HCT116 (cell line): ENCODE results near the gene METTL25B. TPM values are rescaled to one million over a fixed set of nuclear protein-coding genes. Genes with fewer than 3 reads are reported as not detected.

ENCODE experiments used
- ATAC-seq: fragments of 200-7000 bp; cut with Tn5 transposase; 2 replicates; pipeline ENCODE4 v1.9.1; 2020; ENCODE audit warnings: mild to moderate bottlenecking, moderate library complexity
- BruUV-seq: library from RNA; stranded (reverse); fragments of 400-500 nt; replicated peaks from 2 replicates; lab custom pipeline; 2021; lab: Mats Ljungman, UMichigan
- CTCF ChIA-PET: fragments of 300-600 bp; sonication (Branson Sonifier 250); formaldehyde crosslinking; loops from one replicate; lab custom pipeline; 2021; ENCODE audit warnings: antibody characterized with exemption; lab: Charles Lee
- POLR2A ChIA-PET: fragments of 300-600, 350-600 bp; sonication (Branson Sonifier 250); formaldehyde crosslinking; loops from one replicate; lab custom pipeline; 2021; ENCODE audit warnings: antibody characterized with exemption; lab: Charles Lee
- RAD21 ChIA-PET, 2 experiments: fragments of 300-600 bp; sonication (Branson Sonifier 250); formaldehyde crosslinking; loops; one replicate each; lab custom pipeline; 2023; ENCODE audit warnings: low total read pairs in 2 of 2; ENCODE audit not compliant: uncharacterized antibody in 2 of 2, unreplicated experiment in 2 of 2, low non-redundant PET in 1 of 2; lab: Charles Lee
- DNase-seq: peaks from one replicate; pipeline ENCODE4 v3.0.0-alpha.2; 2010; ENCODE audit warnings: low read depth, low spot score
- H2AFZ ChIP-seq: fragments of 200-600 bp; shearing (Covaris generic), sonication (generic); 2 replicates; pipeline ENCODE4 v1.6.1; 2017; ENCODE audit warnings: low read depth, mixed run types, mixed read lengths, antibody characterized with exemption, low read length; ENCODE audit not compliant: poor library complexity, severe bottlenecking
- H3K27ac ChIP-seq: 2 replicates; pipeline ENCODE4 v1.5.1; 2012; ENCODE audit warnings: low read depth, low read length
- H3K27me3 ChIP-seq: fragments of 200-600 bp; sonication (generic); 2 replicates; pipeline ENCODE4 v1.6.1; 2016; ENCODE audit warnings: mixed run types, low read length, mixed read lengths; ENCODE audit not compliant: insufficient read depth
- H3K36me3 ChIP-seq, 2 experiments: fragments of 200-500 bp in 1 of 2; fragments of 200-600 bp in 1 of 2; sonication (Bioruptor generic) in 1 of 2; sonication (generic) in 1 of 2; 2 replicates each; pipeline versions ENCODE4 v1.5.1 to v1.6.1; 2014 to 2016; ENCODE audit warnings: low read length in 2 of 2, inconsistent platforms in 1 of 2, mixed read lengths in 1 of 2, mixed run types in 1 of 2; ENCODE audit not compliant: insufficient read depth in 2 of 2, control insufficient read depth in 1 of 2
- H3K4me1 ChIP-seq, 2 experiments: fragments of 200-600 bp in 1 of 2; sonication (generic) in 1 of 2; 2 replicates each; pipeline versions ENCODE4 v1.5.1 to v1.6.1; 2012 to 2017; ENCODE audit warnings: low read length in 2 of 2, inconsistent platforms in 1 of 2, mild to moderate bottlenecking in 1 of 2, mixed read lengths in 1 of 2, mixed run types in 1 of 2, moderate library complexity in 1 of 2; ENCODE audit not compliant: insufficient read depth in 2 of 2, control insufficient read depth in 1 of 2
- H3K4me2 ChIP-seq: fragments of 200-600 bp; sonication (generic); 2 replicates; pipeline ENCODE4 v1.6.1; 2017; ENCODE audit warnings: mixed run types, low read length, mixed read lengths
- H3K4me3 ChIP-seq, 2 experiments: fragments of 200-600 bp in 1 of 2; sonication (generic) in 1 of 2; replicated peaks in 1 of 2; 2 replicates each; pipeline ENCODE4 v1.5.1; 2011 to 2016; ENCODE audit warnings: low read length in 2 of 2, control low read depth in 1 of 2, low read depth in 1 of 2, mild to moderate bottlenecking in 1 of 2, mixed read lengths in 1 of 2, mixed run types in 1 of 2
- H3K79me2 ChIP-seq: fragments of 200-600 bp; sonication (generic); 2 replicates; pipeline ENCODE4 v1.6.1; 2017; ENCODE audit warnings: mild to moderate bottlenecking, mixed run types, low read length, moderate library complexity, mixed read lengths; ENCODE audit not compliant: insufficient read depth
- H3K9ac ChIP-seq: fragments of 200-600 bp; sonication (generic); 2 replicates; pipeline ENCODE4 v1.6.1; 2016; ENCODE audit warnings: low read length, mixed read lengths
- H3K9me2 ChIP-seq: fragments of 200-600 bp; sonication (generic), shearing (Covaris generic); 2 replicates; pipeline ENCODE4 v1.6.1; 2017; ENCODE audit warnings: mixed run types, mild to moderate bottlenecking, moderate library complexity; ENCODE audit not compliant: insufficient read depth
- H3K9me3 ChIP-seq, 2 experiments: fragments of 200-500 bp in 1 of 2; fragments of 200-600 bp in 1 of 2; sonication (Bioruptor generic) in 1 of 2; sonication (generic) in 1 of 2; 2 replicates each; pipeline ENCODE4 v1.6.1; 2014 to 2017; ENCODE audit warnings: low read length in 2 of 2, mixed read lengths in 2 of 2, inconsistent platforms in 1 of 2, low read depth in 1 of 2, mild to moderate bottlenecking in 1 of 2, mixed run types in 1 of 2, moderate library complexity in 1 of 2; ENCODE audit not compliant: control insufficient read depth in 1 of 2, insufficient read depth in 1 of 2
- H4K20me1 ChIP-seq: fragments of 200-600 bp; sonication (generic), shearing (Covaris generic); 2 replicates; pipeline ENCODE4 v1.6.1; 2017; ENCODE audit warnings: mixed run types, mild to moderate bottlenecking, moderate library complexity; ENCODE audit not compliant: insufficient read depth
- CBX3 ChIP-seq: IDR thresholded peaks from 2 replicates; pipeline ENCODE4 v1.6.1; 2012; ENCODE audit warnings: low read depth
- EGR1 ChIP-seq: IDR thresholded peaks from 2 replicates; pipeline ENCODE4 v1.6.1; 2012; ENCODE audit warnings: low read depth
- EZH2phosphoT487 ChIP-seq: fragments of 200-600 bp; IDR thresholded peaks from 2 replicates; pipeline ENCODE4 v1.6.1; 2018; ENCODE audit warnings: antibody characterized with exemption, borderline replicate concordance
- FOSL1 ChIP-seq: IDR thresholded peaks from 2 replicates; pipeline ENCODE4 v1.6.1; 2012; ENCODE audit warnings: low read depth
- POLR2A ChIP-seq: IDR thresholded peaks from 2 replicates; pipeline ENCODE4 v1.7.0; 2011; ENCODE audit warnings: borderline replicate concordance; ENCODE audit not compliant: insufficient read depth, insufficient read length; ENCODE audit errors: extremely low read depth
- POLR2AphosphoS5 ChIP-seq: IDR thresholded peaks from 2 replicates; pipeline ENCODE4 v1.6.1; 2011; ENCODE audit warnings: mild to moderate bottlenecking, low read depth, low read length, moderate library complexity
- REST ChIP-seq: IDR thresholded peaks from 2 replicates; pipeline ENCODE4 v1.6.1; 2012; ENCODE audit warnings: low read depth
- SRF ChIP-seq: IDR thresholded peaks from 2 replicates; pipeline ENCODE4 v1.6.1; 2012; ENCODE audit warnings: low read depth
- TCF7L2 ChIP-seq: IDR thresholded peaks from 2 replicates; pipeline ENCODE4 v1.7.0; 2011; ENCODE audit warnings: borderline replicate concordance, inconsistent platforms; ENCODE audit not compliant: insufficient read depth, insufficient read length; ENCODE audit errors: extremely low read depth
- YY1 ChIP-seq: IDR thresholded peaks from 2 replicates; pipeline ENCODE4 v1.6.1; 2011; ENCODE audit warnings: low read length, low read depth, moderate library complexity, mild to moderate bottlenecking; ENCODE audit not compliant: insufficient replicate concordance; ENCODE audit errors: extremely low read depth
- ZFX ChIP-seq: fragments of 450-650 bp; IDR thresholded peaks from 2 replicates; pipeline ENCODE4 v1.6.1; 2017
- ZNF274 ChIP-seq: fragments of 200-500 bp; sonication (Bioruptor generic); IDR thresholded peaks from 2 replicates; pipeline ENCODE4 v1.6.1; 2014; ENCODE audit warnings: mild to moderate bottlenecking, low read depth, low read length, inconsistent platforms
- intact Hi-C: fragments of 100-400 bp; cut with micrococcal nuclease; formaldehyde crosslinking; loops from 2 replicates; pipeline ENCODE4 v1.10.0; 2022
- total RNA-seq: library from RNA; stranded (reverse); gene quantifications from one replicate; pipeline ENCODE4 v1.2.1, GENCODE V29; 2021; ENCODE audit not compliant: unreplicated experiment
- TF ChIP-seq, protein P1 (sequence below): IDR thresholded peaks from 2 replicates; pipeline ENCODE4 v1.6.1; 2012
- TF ChIP-seq, protein P2 (sequence below): IDR thresholded peaks from 2 replicates; pipeline ENCODE4 v1.6.1; 2012

Gene METTL25B
- total RNA-seq, 1 experiment from 2014 or later = 36.5 TPM

DNA sequence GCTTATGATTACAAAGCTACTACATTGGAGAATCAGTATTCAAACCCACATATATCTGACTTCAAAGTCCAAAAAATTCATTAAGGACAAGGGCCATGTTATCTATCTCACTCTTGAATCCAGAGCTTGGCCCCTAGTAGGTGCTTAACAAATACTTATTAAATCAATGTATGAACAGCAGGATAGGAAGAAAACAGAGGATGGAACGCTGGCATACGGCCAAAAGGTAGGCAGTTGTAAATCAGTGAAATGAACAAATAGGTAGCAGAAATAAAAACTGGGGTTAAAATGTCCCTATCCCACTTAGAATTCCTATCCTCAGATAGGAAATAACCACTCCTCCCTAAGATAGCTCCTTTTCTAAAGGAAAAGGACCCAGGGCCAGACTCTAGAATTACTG lies 10.6 kb downstream of the METTL25B start:
- CTCF ChIA-PET = interaction anchor here (1.1 to 1.3 kb wide), 2 partner anchors 12 to 49 kb away, joined by 4 to 5 read pairs; no protein-coding TSS in a partner anchor
- no peaks in the 10 kb centered on the region for H3K9me2 ChIP-seq
- BruUV-seq = no TSS peak
- H3K4me3 ChIP-seq = no peak overlapping the region
- POLR2A ChIA-PET = interaction anchor here (1.2 kb wide), 1 partner anchor 10 kb away, joined by 3 read pairs; the partner anchor contains the start of genes ISG20L2 and METTL25B
- peaks cover 20 to 27% of the 10 kb centered on the region in 2 experiments; a peak in 3 of 4 replicates for H3K36me3 ChIP-seq
- H3K4me1 ChIP-seq = peaks cover 11 to 16% of the 10 kb centered on the region in 2 experiments
- H3K9ac ChIP-seq = no peak overlapping the region
- peaks cover 35% of the 10 kb centered on the region for H3K79me2 ChIP-seq
- no peak overlapping the region for H3K4me2 ChIP-seq
- intact Hi-C loops = no loop called here
- DNase-seq (no peak), ATAC-seq (no peak)
- RAD21 ChIA-PET = no interaction called here
- H3K9me3 ChIP-seq = no peaks in the 10 kb centered on the region
- TF ChIP-seq SRF = no peak
- no peak for TF ChIP-seq EZH2phosphoT487
- TF ChIP-seq EGR1 = no peak
- TF ChIP-seq YY1 = no peak
- no peak for TF ChIP-seq ZFX
- no peak for TF ChIP-seq FOSL1
- no peak for TF ChIP-seq TCF7L2
- TF ChIP-seq, protein P1, sequence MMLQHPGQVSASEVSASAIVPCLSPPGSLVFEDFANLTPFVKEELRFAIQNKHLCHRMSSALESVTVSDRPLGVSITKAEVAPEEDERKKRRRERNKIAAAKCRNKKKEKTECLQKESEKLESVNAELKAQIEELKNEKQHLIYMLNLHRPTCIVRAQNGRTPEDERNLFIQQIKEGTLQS = no peak
- no peak for TF ChIP-seq CBX3
- TF ChIP-seq REST = no peak
- no peak for TF ChIP-seq POLR2A
- TF ChIP-seq, protein P2, sequence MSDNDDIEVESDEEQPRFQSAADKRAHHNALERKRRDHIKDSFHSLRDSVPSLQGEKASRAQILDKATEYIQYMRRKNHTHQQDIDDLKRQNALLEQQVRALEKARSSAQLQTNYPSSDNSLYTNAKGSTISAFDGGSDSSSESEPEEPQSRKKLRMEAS = no peak
- no peak for TF ChIP-seq ZNF274
- TF ChIP-seq POLR2AphosphoS5 = no peak
- no peak overlapping the region for H2AFZ ChIP-seq
- no peaks in the 10 kb centered on the region for H4K20me1 ChIP-seq
- H3K27ac ChIP-seq = no peak overlapping the region
- no peaks in the 10 kb centered on the region for H3K27me3 ChIP-seq
